ENCODE results near the gene WHRN.

DNA sequence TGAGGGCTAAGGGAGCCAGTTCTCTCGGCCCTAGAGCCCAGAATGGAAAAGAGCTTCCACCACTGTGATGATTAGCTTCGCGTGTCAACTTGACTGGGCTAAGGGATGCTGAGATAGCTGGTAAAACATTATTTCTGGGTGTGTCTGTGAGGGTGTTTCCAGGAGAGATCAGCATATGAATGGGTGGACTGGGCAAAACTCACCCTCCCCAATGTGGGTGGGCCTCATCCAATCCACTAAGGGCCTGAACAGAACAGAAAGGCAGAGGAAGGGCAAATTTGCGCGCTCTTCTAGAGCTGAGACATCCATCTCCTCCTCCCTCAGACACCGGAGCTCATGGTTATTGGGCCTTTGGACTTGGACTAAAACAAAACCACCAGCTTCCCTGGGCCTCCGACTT is 96.6 kb downstream of the WHRN start:
- TF ChIP-seq, protein P1, sequence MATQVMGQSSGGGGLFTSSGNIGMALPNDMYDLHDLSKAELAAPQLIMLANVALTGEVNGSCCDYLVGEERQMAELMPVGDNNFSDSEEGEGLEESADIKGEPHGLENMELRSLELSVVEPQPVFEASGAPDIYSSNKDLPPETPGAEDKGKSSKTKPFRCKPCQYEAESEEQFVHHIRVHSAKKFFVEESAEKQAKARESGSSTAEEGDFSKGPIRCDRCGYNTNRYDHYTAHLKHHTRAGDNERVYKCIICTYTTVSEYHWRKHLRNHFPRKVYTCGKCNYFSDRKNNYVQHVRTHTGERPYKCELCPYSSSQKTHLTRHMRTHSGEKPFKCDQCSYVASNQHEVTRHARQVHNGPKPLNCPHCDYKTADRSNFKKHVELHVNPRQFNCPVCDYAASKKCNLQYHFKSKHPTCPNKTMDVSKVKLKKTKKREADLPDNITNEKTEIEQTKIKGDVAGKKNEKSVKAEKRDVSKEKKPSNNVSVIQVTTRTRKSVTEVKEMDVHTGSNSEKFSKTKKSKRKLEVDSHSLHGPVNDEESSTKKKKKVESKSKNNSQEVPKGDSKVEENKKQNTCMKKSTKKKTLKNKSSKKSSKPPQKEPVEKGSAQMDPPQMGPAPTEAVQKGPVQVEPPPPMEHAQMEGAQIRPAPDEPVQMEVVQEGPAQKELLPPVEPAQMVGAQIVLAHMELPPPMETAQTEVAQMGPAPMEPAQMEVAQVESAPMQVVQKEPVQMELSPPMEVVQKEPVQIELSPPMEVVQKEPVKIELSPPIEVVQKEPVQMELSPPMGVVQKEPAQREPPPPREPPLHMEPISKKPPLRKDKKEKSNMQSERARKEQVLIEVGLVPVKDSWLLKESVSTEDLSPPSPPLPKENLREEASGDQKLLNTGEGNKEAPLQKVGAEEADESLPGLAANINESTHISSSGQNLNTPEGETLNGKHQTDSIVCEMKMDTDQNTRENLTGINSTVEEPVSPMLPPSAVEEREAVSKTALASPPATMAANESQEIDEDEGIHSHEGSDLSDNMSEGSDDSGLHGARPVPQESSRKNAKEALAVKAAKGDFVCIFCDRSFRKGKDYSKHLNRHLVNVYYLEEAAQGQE (IDR thresholded peaks at IDR 0.05; ENCODE audit: unreplicated experiment): no peak
- TF ChIP-seq, protein P2, sequence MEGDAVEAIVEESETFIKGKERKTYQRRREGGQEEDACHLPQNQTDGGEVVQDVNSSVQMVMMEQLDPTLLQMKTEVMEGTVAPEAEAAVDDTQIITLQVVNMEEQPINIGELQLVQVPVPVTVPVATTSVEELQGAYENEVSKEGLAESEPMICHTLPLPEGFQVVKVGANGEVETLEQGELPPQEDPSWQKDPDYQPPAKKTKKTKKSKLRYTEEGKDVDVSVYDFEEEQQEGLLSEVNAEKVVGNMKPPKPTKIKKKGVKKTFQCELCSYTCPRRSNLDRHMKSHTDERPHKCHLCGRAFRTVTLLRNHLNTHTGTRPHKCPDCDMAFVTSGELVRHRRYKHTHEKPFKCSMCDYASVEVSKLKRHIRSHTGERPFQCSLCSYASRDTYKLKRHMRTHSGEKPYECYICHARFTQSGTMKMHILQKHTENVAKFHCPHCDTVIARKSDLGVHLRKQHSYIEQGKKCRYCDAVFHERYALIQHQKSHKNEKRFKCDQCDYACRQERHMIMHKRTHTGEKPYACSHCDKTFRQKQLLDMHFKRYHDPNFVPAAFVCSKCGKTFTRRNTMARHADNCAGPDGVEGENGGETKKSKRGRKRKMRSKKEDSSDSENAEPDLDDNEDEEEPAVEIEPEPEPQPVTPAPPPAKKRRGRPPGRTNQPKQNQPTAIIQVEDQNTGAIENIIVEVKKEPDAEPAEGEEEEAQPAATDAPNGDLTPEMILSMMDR (conservative IDR thresholded peaks at IDR 0.05; ENCODE audit: low read depth in 2 of 2): no peak
- TF ChIP-seq POLR2AphosphoS5 (IDR thresholded peaks at IDR 0.05; ENCODE audit: low read depth) (no peak), ZNF114 (CRISPR knock-in tag; IDR thresholded peaks at IDR 0.05) (no peak), EZH2phosphoT487 (IDR thresholded peaks at IDR 0.05; ENCODE audit: unreplicated experiment) (no peak), EZH2 (IDR thresholded peaks at IDR 0.05; ENCODE audit: low read depth, unreplicated experiment) (no peak), ZNF331 (CRISPR knock-in tag; IDR thresholded peaks at IDR 0.05; ENCODE audit: low read depth) (no peak), JUNB (IDR thresholded peaks at IDR 0.05; ENCODE audit: unreplicated experiment) (no peak), NANOG (IDR thresholded peaks at IDR 0.05; ENCODE audit: borderline replicate concordance) (no peak)
- TF ChIP-seq, protein P3, sequence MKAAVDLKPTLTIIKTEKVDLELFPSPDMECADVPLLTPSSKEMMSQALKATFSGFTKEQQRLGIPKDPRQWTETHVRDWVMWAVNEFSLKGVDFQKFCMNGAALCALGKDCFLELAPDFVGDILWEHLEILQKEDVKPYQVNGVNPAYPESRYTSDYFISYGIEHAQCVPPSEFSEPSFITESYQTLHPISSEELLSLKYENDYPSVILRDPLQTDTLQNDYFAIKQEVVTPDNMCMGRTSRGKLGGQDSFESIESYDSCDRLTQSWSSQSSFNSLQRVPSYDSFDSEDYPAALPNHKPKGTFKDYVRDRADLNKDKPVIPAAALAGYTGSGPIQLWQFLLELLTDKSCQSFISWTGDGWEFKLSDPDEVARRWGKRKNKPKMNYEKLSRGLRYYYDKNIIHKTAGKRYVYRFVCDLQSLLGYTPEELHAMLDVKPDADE (IDR thresholded peaks at IDR 0.05): no peak

All from GM23338 (cell line).